Right lobe of liver (tissue), 4 donors: Measurements from ENCODE around the gene LRRC15.

Experiments used
- CTCF ChIP-seq, 4 donors: fragments of 200-600 bp in 3 of 4; fragments of 450-650 bp in 1 of 4; IDR thresholded peaks; one replicate each; pipeline versions ENCODE4 v1.5.1 to v1.8.0; 2016 to 2022; ENCODE audit warnings: antibody characterized with exemption in 4 of 4, mild to moderate bottlenecking in 2 of 4
- POLR2A ChIP-seq: fragments of 450-650 bp; IDR thresholded peaks from one replicate; pipeline ENCODE4 v1.6.1; 2017; ENCODE audit warnings: antibody characterized with exemption, mild to moderate bottlenecking
- donor health status: DM: no; HTN: no; CAD: no.
- donor health status: DM: no; HTN: no; CAD: no.
- donor health status: DM: no; HTN: yes; CAD: no.

DNA sequence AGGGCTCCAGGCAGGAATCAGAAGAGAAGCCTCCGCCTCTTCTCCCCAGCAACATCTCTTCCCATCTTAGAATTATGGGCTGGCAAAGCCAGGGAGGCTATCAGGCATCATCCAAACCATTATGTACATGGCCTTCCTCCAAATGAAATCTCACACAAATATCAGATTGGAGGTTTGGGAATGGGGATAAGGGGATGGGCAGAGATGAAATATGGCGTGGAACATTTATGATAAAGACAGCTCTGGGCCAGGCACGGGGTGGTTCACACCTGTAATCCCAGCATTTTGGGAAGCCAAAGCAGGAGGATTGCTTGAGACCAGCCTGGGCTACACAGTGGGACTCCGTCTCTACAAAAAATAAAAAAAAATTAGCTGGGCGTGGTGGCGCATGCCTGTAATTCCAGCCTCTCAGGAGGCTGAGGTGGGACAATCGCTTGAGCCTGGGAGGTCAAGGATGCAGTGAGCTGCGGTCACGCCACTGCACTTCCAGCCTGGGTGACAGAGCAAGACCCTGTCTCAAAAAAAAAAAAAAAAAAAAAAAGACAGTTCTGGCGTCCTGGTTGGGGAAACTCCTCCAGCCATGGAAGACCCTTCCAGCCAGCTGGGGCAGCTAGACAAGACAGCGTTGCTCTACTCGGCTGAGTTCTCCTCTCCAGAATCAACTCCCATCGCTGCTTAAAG, 55.0 kb downstream of the LRRC15 start:
- TF ChIP-seq CTCF (IDR thresholded peaks at IDR 0.05), result no peak
- no peak for TF ChIP-seq POLR2A
